Bronchial epithelial cell (primary cell): ENCODE measurements around the gene ELK1. TPM values are rescaled to one million over a fixed set of nuclear protein-coding genes. Genes with fewer than 3 reads are reported as not detected.
A peak's percentile ranks its signal among the peaks of the same experiment; 100 is the strongest.
"Not testable (repeated sequence)": the region's sequence is repeated elsewhere in the genome, so short reads cannot be mapped to it uniquely, and the experiment has no call there.

Experiments used
- DNase-seq: peaks from one replicate; pipeline ENCODE4 v3.0.0-alpha.2; 2010; ENCODE audit warnings: low read depth
- FAIRE-seq: peaks from 2 replicates; lab custom pipeline; 2011; peaks lifted over from hg19 to GRCh38; lab: Jason Lieb, UNC
- H3K27me3 ChIP-seq: 2 replicates; pipeline ENCODE4 v1.5.1; 2011; ENCODE audit warnings: low read length; ENCODE audit not compliant: control insufficient read depth, insufficient read depth
- H3K36me3 ChIP-seq: 2 replicates; pipeline ENCODE4 v1.5.1; 2011; ENCODE audit warnings: low read length; ENCODE audit not compliant: control insufficient read depth, insufficient read depth
- H3K4me3 ChIP-seq: 2 replicates; pipeline ENCODE4 v1.5.1; 2011; ENCODE audit warnings: mild to moderate bottlenecking, low read depth, low read length, control low read depth
- CTCF ChIP-seq: IDR thresholded peaks from 2 replicates; pipeline ENCODE4 v1.5.1; 2011; ENCODE audit warnings: mild to moderate bottlenecking, moderate library complexity, low read length, control low read depth, inconsistent platforms; ENCODE audit not compliant: insufficient read depth, severe bottlenecking
- total RNA-seq: library from RNA; depleted of rRNA; stranded (reverse); fragments of >200 nt; gene quantifications from 2 replicates; pipeline ENCODE4 v1.2.1, GENCODE V29; 2014

ELK1 gene
- total RNA-seq, 1 donor from 2014 or later, result 9.5 TPM

- DNase-seq (no peak), FAIRE-seq (peak; percentile 7)
- no peaks in the 10 kb centered on the region for H3K27me3 ChIP-seq
- no peaks in the 10 kb centered on the region for H3K36me3 ChIP-seq
- TF ChIP-seq CTCF, result no peak
- no peak overlapping the region for H3K4me3 ChIP-seq
Observed at GRCh38 chrX:47608130-47608810, 42.1 kb downstream of the ELK1 start.

GRCh38 chrX:47607091-47607490 is 43.3 kb downstream of the ELK1 start:
- FAIRE-seq (no peak), DNase-seq (no peak)
- TF ChIP-seq CTCF, result no peak
- Histone ChIP-seq H3K36me3 (no peaks in the 10 kb centered on the region), H3K4me3 (no peak overlapping the region), H3K27me3 (no peaks in the 10 kb centered on the region)

GRCh38 chrX:47605024-47605423 is 45.3 kb downstream of the ELK1 start:
- no peaks in the 10 kb centered on the region for H3K36me3 ChIP-seq
- DNase-seq, result no peak
- FAIRE-seq, result no peak
- TF ChIP-seq CTCF, result no peak
- H3K4me3 ChIP-seq, result no peak overlapping the region
- H3K27me3 ChIP-seq, result no peaks in the 10 kb centered on the region

- H3K36me3 ChIP-seq, H3K27me3 ChIP-seq, DNase-seq, H3K4me3 ChIP-seq, FAIRE-seq: not testable (repeated sequence)
Observed at GRCh38 chrX:47603125-47603524, 47.2 kb downstream of the ELK1 start.

GRCh38 chrX:47597222-47597621 is 53.1 kb downstream of the ELK1 start:
- no peak for TF ChIP-seq CTCF
- H3K4me3 ChIP-seq, result no peak overlapping the region
- DNase-seq (no peak), FAIRE-seq (no peak)
- no peaks in the 10 kb centered on the region for H3K36me3 ChIP-seq
- H3K27me3 ChIP-seq, result no peaks in the 10 kb centered on the region

GRCh38 chrX:47596256-47596655 is 54.1 kb downstream of the ELK1 start:
- DNase-seq, result no peak
- H3K4me3 ChIP-seq, result no peak overlapping the region
- TF ChIP-seq CTCF, result no peak
- no peak for FAIRE-seq
- H3K36me3 ChIP-seq, result no peaks in the 10 kb centered on the region
- H3K27me3 ChIP-seq, result no peaks in the 10 kb centered on the region
